ENCODE data around the gene IL21R.

DNA sequence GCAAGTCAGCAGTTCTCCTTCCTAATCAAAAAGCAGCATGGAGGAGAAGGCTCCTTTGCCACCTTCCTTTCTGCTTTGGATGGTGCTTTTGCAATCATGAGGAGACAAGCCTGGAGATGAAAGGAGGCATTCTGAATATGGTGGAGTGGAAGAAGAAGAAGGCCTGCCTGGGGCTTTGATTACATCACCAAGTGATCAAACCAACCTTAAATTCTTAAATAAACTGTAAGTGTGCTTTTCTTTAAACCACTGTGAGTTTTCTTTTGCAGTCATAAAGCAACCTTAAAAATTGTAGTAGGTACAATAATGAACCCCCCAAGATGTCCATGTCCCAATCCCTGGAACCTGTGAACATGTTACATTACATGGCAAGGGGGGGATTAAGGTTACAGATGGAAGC is 31.7 kb upstream of the IL21R start:
- TF ChIP-seq GATA2 (IDR thresholded peaks at IDR 0.05; ENCODE audit: low read depth, low read length) (no peak), GATA3 (IDR thresholded peaks at IDR 0.05; ENCODE audit: low read depth, low read length) (no peak)
